BLaER1 (cell line): Measurements from ENCODE around the gene CYSRT1.
A peak's percentile ranks its signal among the peaks of the same experiment; 100 is the strongest.

Experiments used
- H3K27ac ChIP-seq: shearing (Covaris generic); formaldehyde crosslinking; 2 replicates; pipeline ENCODE4 v1.8.1; 2022
- H3K27me3 ChIP-seq: shearing (Covaris generic); formaldehyde crosslinking; 2 replicates; pipeline ENCODE4 v1.8.1; 2022
- H3K36me3 ChIP-seq: shearing (Covaris generic); formaldehyde crosslinking; 2 replicates; pipeline ENCODE4 v1.8.1; 2022
- H3K4me1 ChIP-seq: shearing (Covaris generic); formaldehyde crosslinking; 2 replicates; pipeline ENCODE4 v1.8.1; 2022
- H3K4me2 ChIP-seq: shearing (Covaris generic); formaldehyde crosslinking; 2 replicates; pipeline ENCODE4 v1.8.1; 2022
- H3K4me3 ChIP-seq: shearing (Covaris generic); formaldehyde crosslinking; 2 replicates; pipeline ENCODE4 v1.8.1; 2022
- H3K9ac ChIP-seq: shearing (Covaris generic); formaldehyde crosslinking; 2 replicates; pipeline ENCODE4 v1.8.1; 2022
- H3K9me3 ChIP-seq: shearing (Covaris generic); formaldehyde crosslinking; 2 replicates; pipeline ENCODE4 v1.8.1; 2022
- H4K20me1 ChIP-seq: shearing (Covaris generic); formaldehyde crosslinking; 2 replicates; pipeline ENCODE4 v1.8.1; 2022
- Cebpa-rat ChIP-seq: shearing (Covaris generic); IDR thresholded peaks from 2 replicates; pipeline ENCODE4 v1.8.1; 2022

CYSRT1 gene

GRCh38 chr9:137229903-137230704 is 5.1 kb downstream of the CYSRT1 start:
- no peaks in the 10 kb centered on the region for H3K9me3 ChIP-seq
- no peak for TF ChIP-seq Cebpa-rat
- H3K27me3 ChIP-seq = no peaks in the 10 kb centered on the region
- no peaks in the 10 kb centered on the region for H3K36me3 ChIP-seq
- H3K4me1 ChIP-seq = peaks cover 71% of the 10 kb centered on the region
- H4K20me1 ChIP-seq = peaks cover 8% of the 10 kb centered on the region; the same call in 1 of the 2 replicates
- H3K27ac ChIP-seq = peak overlapping the region; percentile 50
- H3K4me2 ChIP-seq = peak overlapping the region; percentile 83
- H3K9ac ChIP-seq = peak overlapping the region; percentile 32
- H3K4me3 ChIP-seq = no peak overlapping the region

- no peaks in the 10 kb centered on the region for H3K9me3 ChIP-seq
- H3K36me3 ChIP-seq = no peaks in the 10 kb centered on the region
- peak within 1 kb of the TSS; percentile 32 for H3K9ac ChIP-seq
- H3K4me3 ChIP-seq = no peak within 1 kb of the TSS
- peaks cover 71% of the 10 kb centered on the region for H3K4me1 ChIP-seq
- TF ChIP-seq Cebpa-rat = no peak
- no peaks in the 10 kb centered on the region for H3K27me3 ChIP-seq
- peaks cover 15% of the 10 kb centered on the region; the same call in 1 of the 2 replicates for H4K20me1 ChIP-seq
- peak within 1 kb of the TSS; percentile 83 for H3K4me2 ChIP-seq
- peak within 1 kb of the TSS; percentile 50 for H3K27ac ChIP-seq
These were observed 5.9 kb downstream of the CYSRT1 start, which contains the start of gene SLC34A3 for GRCh38 chr9:137230705-137231371. TSS of gene SLC34A3 (plus strand) at chr9:137230901. CDS start at chr9:137231703, 802 bp downstream.

- Histone ChIP-seq H3K36me3 (no peaks in the 10 kb centered on the region), H3K9ac (0 out of 2 replicates have a peak overlapping the region, but pooled peaks have one; percentile 46), H4K20me1 (peaks cover 17% of the 10 kb centered on the region; the same call in 1 of the 2 replicates), H3K4me3 (no peak overlapping the region), H3K4me1 (peaks cover 76% of the 10 kb centered on the region), H3K4me2 (peak overlapping the region; percentile 25; the same call in 1 of the 2 replicates), H3K27ac (0 out of 2 replicates have a peak overlapping the region, but pooled peaks have one; percentile 12), H3K9me3 (no peaks in the 10 kb centered on the region), H3K27me3 (no peaks in the 10 kb centered on the region)
- no peak for TF ChIP-seq Cebpa-rat
These were observed 6.5 kb downstream of the CYSRT1 start for GRCh38 chr9:137231372-137232039.

- Histone ChIP-seq H3K36me3 (no peaks in the 10 kb centered on the region), H3K4me2 (peak overlapping the region; percentile 25), H3K9ac (0 out of 2 replicates have a peak overlapping the region, but pooled peaks have one; percentile 46), H3K9me3 (no peaks in the 10 kb centered on the region), H3K27me3 (no peaks in the 10 kb centered on the region), H3K27ac (0 out of 2 replicates have a peak overlapping the region, but pooled peaks have one; percentile 12), H4K20me1 (peaks cover 17% of the 10 kb centered on the region; the same call in 1 of the 2 replicates), H3K4me3 (no peak overlapping the region), H3K4me1 (peaks cover 80% of the 10 kb centered on the region)
- TF ChIP-seq Cebpa-rat = no peak
These were observed 7.1 kb downstream of the CYSRT1 start for GRCh38 chr9:137232101-137232500.

- Histone ChIP-seq H3K27ac (0 out of 2 replicates have a peak overlapping the region, but pooled peaks have one; percentile 12), H3K4me3 (no peak overlapping the region), H3K9ac (0 out of 2 replicates have a peak overlapping the region, but pooled peaks have one; percentile 46), H3K9me3 (no peaks in the 10 kb centered on the region), H4K20me1 (peaks cover 17% of the 10 kb centered on the region; the same call in 1 of the 2 replicates), H3K36me3 (no peaks in the 10 kb centered on the region), H3K4me2 (peak overlapping the region; percentile 25), H3K27me3 (no peaks in the 10 kb centered on the region), H3K4me1 (peaks cover 80% of the 10 kb centered on the region)
- no peak for TF ChIP-seq Cebpa-rat
These were observed 7.5 kb downstream of the CYSRT1 start for GRCh38 chr9:137232510-137232909.

- Histone ChIP-seq H3K27ac (no peak overlapping the region), H3K4me3 (no peak overlapping the region), H3K27me3 (no peaks in the 10 kb centered on the region), H4K20me1 (peaks cover 17% of the 10 kb centered on the region; the same call in 1 of the 2 replicates), H3K9me3 (no peaks in the 10 kb centered on the region), H3K36me3 (no peaks in the 10 kb centered on the region), H3K4me2 (no peak overlapping the region), H3K4me1 (peaks cover 83% of the 10 kb centered on the region), H3K9ac (no peak overlapping the region)
- no peak for TF ChIP-seq Cebpa-rat
These were observed 8.4 kb downstream of the CYSRT1 start for GRCh38 chr9:137233143-137233980.

- Histone ChIP-seq H4K20me1 (peaks cover 17% of the 10 kb centered on the region; the same call in 1 of the 2 replicates), H3K4me2 (peak overlapping the region; percentile 98), H3K4me3 (peak overlapping the region; percentile 63), H3K4me1 (peaks cover 83% of the 10 kb centered on the region), H3K27ac (peak overlapping the region; percentile 79; the same call in 1 of the 2 replicates), H3K27me3 (no peaks in the 10 kb centered on the region), H3K9me3 (no peaks in the 10 kb centered on the region), H3K9ac (peak overlapping the region; percentile 66; the same call in 1 of the 2 replicates), H3K36me3 (no peaks in the 10 kb centered on the region)
- TF ChIP-seq Cebpa-rat = no peak
These were observed 9.2 kb downstream of the CYSRT1 start for GRCh38 chr9:137234055-137234697.

GRCh38 chr9:137234758-137235423 is 9.9 kb downstream of the CYSRT1 start:
- Histone ChIP-seq H3K27ac (peak overlapping the region; percentile 79), H4K20me1 (peaks cover 17% of the 10 kb centered on the region; the same call in 1 of the 2 replicates), H3K27me3 (no peaks in the 10 kb centered on the region), H3K36me3 (no peaks in the 10 kb centered on the region), H3K9ac (peak overlapping the region; percentile 66), H3K4me2 (peak overlapping the region; percentile 98), H3K4me1 (peaks cover 83% of the 10 kb centered on the region), H3K9me3 (no peaks in the 10 kb centered on the region), H3K4me3 (peak overlapping the region; percentile 63)
- no peak for TF ChIP-seq Cebpa-rat
